Neural cell (in vitro differentiated cells): Measurements from ENCODE around the gene KRTAP10-3. TPM values are rescaled to one million over a fixed set of nuclear protein-coding genes. Genes with fewer than 3 reads are reported as not detected.

ENCODE experiments used
- H2AFZ ChIP-seq: fragments of 200-600, 300-800 bp; sonication (generic), shearing (Covaris generic); 2 replicates; pipeline ENCODE4 v1.6.0; 2014; ENCODE audit warnings: low read depth, mild to moderate bottlenecking, antibody characterized with exemption, low read length, moderate library complexity
- H3F3A ChIP-seq: fragments of 200-600 bp; shearing (Covaris generic); 2 replicates; pipeline ENCODE4 v1.6.1; 2016; ENCODE audit warnings: mild to moderate bottlenecking, moderate library complexity, mixed read lengths, antibody characterized with exemption, low read length; ENCODE audit not compliant: insufficient read depth, poor library complexity, severe bottlenecking
- H3K27ac ChIP-seq: fragments of 200-600, 300-800 bp; sonication (generic), shearing (Covaris generic); 2 replicates; pipeline ENCODE4 v1.5.1; 2014; ENCODE audit warnings: mild to moderate bottlenecking, low read length, moderate library complexity
- H3K27me3 ChIP-seq: fragments of 300-800, 200-600 bp; sonication (generic), shearing (Covaris generic); 2 replicates; pipeline ENCODE4 v1.6.0; 2014; ENCODE audit warnings: mild to moderate bottlenecking, low read depth, low read length, moderate library complexity; ENCODE audit not compliant: insufficient read depth
- H3K36me3 ChIP-seq: fragments of 300-800, 200-600 bp; sonication (generic), shearing (Covaris generic); 2 replicates; pipeline ENCODE4 v1.5.1; 2014; ENCODE audit warnings: mild to moderate bottlenecking, antibody characterized with exemption, low read length, moderate library complexity; ENCODE audit not compliant: insufficient read depth
- H3K4me2 ChIP-seq: fragments of 300-800, 200-600 bp; sonication (generic), shearing (Covaris generic); 2 replicates; pipeline ENCODE4 v1.6.0; 2014; ENCODE audit warnings: mild to moderate bottlenecking, low read length
- H3K4me3 ChIP-seq: fragments of 300-800, 200-600 bp; sonication (generic), shearing (Covaris generic); 2 replicates; pipeline ENCODE4 v1.5.1; 2014; ENCODE audit warnings: mild to moderate bottlenecking, low read length, moderate library complexity
- H3K79me2 ChIP-seq: fragments of 200-600 bp; shearing (Covaris generic); replicated peaks from 2 replicates; pipeline ENCODE4 v1.6.0; 2014; ENCODE audit warnings: mild to moderate bottlenecking, low read length, moderate library complexity; ENCODE audit not compliant: insufficient read depth
- H3K9ac ChIP-seq: fragments of 300-800, 200-600 bp; sonication (generic), shearing (Covaris generic); 2 replicates; pipeline ENCODE4 v1.6.1; 2016; ENCODE audit warnings: mild to moderate bottlenecking, low read length, mixed read lengths
- H3K9me2 ChIP-seq: fragments of 200-600 bp; shearing (Covaris generic); 2 replicates; pipeline ENCODE4 v1.6.1; 2016; ENCODE audit warnings: mild to moderate bottlenecking, low read length, mixed read lengths; ENCODE audit not compliant: insufficient read depth
- H3K9me3 ChIP-seq: fragments of 200-600, 300-800 bp; sonication (generic), shearing (Covaris generic); 2 replicates; pipeline ENCODE4 v1.6.1; 2016; ENCODE audit warnings: mild to moderate bottlenecking, mixed run types, low read length, moderate library complexity, mixed read lengths
- H4K20me1 ChIP-seq: fragments of 200-600 bp; shearing (Covaris generic); 2 replicates; pipeline ENCODE4 v1.6.1; 2016; ENCODE audit warnings: mild to moderate bottlenecking, mixed run types; ENCODE audit not compliant: insufficient read depth
- EP300 ChIP-seq: fragments of 450-650 bp; conservative IDR thresholded peaks from 2 replicates; pipeline ENCODE4 v1.6.1; 2014; ENCODE audit warnings: antibody characterized with exemption, mild to moderate bottlenecking, moderate library complexity; ENCODE audit not compliant: poor library complexity, severe bottlenecking
- EZH2 ChIP-seq: fragments of 200-600, 300-800 bp; shearing (Covaris generic), sonication (generic); IDR thresholded peaks from 2 replicates; pipeline ENCODE4 v1.6.1; 2014; ENCODE audit warnings: antibody characterized with exemption, low read length, borderline replicate concordance, mild to moderate bottlenecking; ENCODE audit not compliant: insufficient read depth, poor library complexity, severe bottlenecking
- MXI1 ChIP-seq: fragments of 450-650 bp; conservative IDR thresholded peaks from 2 replicates; pipeline ENCODE4 v1.6.1; 2014; ENCODE audit warnings: antibody characterized with exemption, mild to moderate bottlenecking; ENCODE audit not compliant: poor library complexity, severe bottlenecking
- POLR2AphosphoS5 ChIP-seq: IDR thresholded peaks from 2 replicates; pipeline ENCODE4 v1.6.1; 2012
- RAD21 ChIP-seq: fragments of 450-650 bp; conservative IDR thresholded peaks from 2 replicates; pipeline ENCODE4 v1.6.1; 2014; ENCODE audit warnings: antibody characterized with exemption, mild to moderate bottlenecking, moderate library complexity
- SMC3 ChIP-seq: fragments of 450-650 bp; conservative IDR thresholded peaks from 2 replicates; pipeline ENCODE4 v1.6.1; 2014; ENCODE audit warnings: antibody characterized with exemption, mild to moderate bottlenecking, moderate library complexity; ENCODE audit not compliant: poor library complexity
- TAF1 ChIP-seq: IDR thresholded peaks from 2 replicates; pipeline ENCODE4 v1.6.1; 2012; ENCODE audit warnings: low read depth
- polyA plus RNA-seq: library from polyadenylated mRNA; depleted of rRNA; stranded (reverse); fragments of >200 nt; gene quantifications from 2 replicates; pipeline ENCODE4 v1.2.3, GENCODE V29; 2014
- TF ChIP-seq, protein P1 (sequence below): IDR thresholded peaks from 2 replicates; pipeline ENCODE4 v1.6.1; 2012; ENCODE audit warnings: borderline replicate concordance
- TF ChIP-seq, protein P2 (sequence below): fragments of 450-650 bp; IDR thresholded peaks from 2 replicates; pipeline ENCODE4 v1.5.1; 2014; ENCODE audit warnings: antibody characterized with exemption, mild to moderate bottlenecking, moderate library complexity; ENCODE audit not compliant: poor library complexity, severe bottlenecking

KRTAP10-3 gene
- polyA plus RNA-seq, 1 donor from 2014 or later = not detected

DNA sequence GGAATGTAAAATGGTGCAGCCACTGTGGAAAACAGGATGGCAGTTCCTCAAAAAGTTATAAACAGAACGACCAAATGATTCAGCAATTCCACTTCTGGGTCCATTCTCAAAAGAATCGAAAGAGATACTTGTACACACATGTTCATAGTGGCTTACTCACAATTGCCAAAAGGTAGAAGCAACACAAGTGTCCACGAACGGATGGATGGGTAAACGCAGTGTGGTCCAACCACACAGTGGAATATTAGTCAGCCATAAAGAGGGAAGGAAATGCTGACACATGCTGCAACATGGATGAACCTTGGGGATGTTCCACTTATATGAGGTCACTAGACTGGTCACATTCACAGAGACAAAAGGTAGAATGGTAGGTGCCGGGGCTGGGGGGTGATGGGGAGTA is 23.9 kb downstream of the KRTAP10-3 start:
- no peaks in the 10 kb centered on the region for H3F3A ChIP-seq
- no peak overlapping the region for H2AFZ ChIP-seq
- no peaks in the 10 kb centered on the region for H3K27me3 ChIP-seq
- no peaks in the 10 kb centered on the region for H3K9me2 ChIP-seq
- H3K9ac ChIP-seq = no peak overlapping the region
- no peaks in the 10 kb centered on the region for H3K79me2 ChIP-seq
- no peaks in the 10 kb centered on the region for H3K9me3 ChIP-seq
- H3K27ac ChIP-seq = no peak overlapping the region
- H3K4me2 ChIP-seq = no peak overlapping the region
- H3K36me3 ChIP-seq = no peaks in the 10 kb centered on the region
- no peak overlapping the region for H3K4me3 ChIP-seq
- no peaks in the 10 kb centered on the region for H4K20me1 ChIP-seq
- TF ChIP-seq POLR2AphosphoS5 (no peak), TAF1 (no peak)
- TF ChIP-seq, protein P1, sequence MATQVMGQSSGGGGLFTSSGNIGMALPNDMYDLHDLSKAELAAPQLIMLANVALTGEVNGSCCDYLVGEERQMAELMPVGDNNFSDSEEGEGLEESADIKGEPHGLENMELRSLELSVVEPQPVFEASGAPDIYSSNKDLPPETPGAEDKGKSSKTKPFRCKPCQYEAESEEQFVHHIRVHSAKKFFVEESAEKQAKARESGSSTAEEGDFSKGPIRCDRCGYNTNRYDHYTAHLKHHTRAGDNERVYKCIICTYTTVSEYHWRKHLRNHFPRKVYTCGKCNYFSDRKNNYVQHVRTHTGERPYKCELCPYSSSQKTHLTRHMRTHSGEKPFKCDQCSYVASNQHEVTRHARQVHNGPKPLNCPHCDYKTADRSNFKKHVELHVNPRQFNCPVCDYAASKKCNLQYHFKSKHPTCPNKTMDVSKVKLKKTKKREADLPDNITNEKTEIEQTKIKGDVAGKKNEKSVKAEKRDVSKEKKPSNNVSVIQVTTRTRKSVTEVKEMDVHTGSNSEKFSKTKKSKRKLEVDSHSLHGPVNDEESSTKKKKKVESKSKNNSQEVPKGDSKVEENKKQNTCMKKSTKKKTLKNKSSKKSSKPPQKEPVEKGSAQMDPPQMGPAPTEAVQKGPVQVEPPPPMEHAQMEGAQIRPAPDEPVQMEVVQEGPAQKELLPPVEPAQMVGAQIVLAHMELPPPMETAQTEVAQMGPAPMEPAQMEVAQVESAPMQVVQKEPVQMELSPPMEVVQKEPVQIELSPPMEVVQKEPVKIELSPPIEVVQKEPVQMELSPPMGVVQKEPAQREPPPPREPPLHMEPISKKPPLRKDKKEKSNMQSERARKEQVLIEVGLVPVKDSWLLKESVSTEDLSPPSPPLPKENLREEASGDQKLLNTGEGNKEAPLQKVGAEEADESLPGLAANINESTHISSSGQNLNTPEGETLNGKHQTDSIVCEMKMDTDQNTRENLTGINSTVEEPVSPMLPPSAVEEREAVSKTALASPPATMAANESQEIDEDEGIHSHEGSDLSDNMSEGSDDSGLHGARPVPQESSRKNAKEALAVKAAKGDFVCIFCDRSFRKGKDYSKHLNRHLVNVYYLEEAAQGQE = no peak
- TF ChIP-seq, protein P2, sequence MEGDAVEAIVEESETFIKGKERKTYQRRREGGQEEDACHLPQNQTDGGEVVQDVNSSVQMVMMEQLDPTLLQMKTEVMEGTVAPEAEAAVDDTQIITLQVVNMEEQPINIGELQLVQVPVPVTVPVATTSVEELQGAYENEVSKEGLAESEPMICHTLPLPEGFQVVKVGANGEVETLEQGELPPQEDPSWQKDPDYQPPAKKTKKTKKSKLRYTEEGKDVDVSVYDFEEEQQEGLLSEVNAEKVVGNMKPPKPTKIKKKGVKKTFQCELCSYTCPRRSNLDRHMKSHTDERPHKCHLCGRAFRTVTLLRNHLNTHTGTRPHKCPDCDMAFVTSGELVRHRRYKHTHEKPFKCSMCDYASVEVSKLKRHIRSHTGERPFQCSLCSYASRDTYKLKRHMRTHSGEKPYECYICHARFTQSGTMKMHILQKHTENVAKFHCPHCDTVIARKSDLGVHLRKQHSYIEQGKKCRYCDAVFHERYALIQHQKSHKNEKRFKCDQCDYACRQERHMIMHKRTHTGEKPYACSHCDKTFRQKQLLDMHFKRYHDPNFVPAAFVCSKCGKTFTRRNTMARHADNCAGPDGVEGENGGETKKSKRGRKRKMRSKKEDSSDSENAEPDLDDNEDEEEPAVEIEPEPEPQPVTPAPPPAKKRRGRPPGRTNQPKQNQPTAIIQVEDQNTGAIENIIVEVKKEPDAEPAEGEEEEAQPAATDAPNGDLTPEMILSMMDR = no peak

DNA sequence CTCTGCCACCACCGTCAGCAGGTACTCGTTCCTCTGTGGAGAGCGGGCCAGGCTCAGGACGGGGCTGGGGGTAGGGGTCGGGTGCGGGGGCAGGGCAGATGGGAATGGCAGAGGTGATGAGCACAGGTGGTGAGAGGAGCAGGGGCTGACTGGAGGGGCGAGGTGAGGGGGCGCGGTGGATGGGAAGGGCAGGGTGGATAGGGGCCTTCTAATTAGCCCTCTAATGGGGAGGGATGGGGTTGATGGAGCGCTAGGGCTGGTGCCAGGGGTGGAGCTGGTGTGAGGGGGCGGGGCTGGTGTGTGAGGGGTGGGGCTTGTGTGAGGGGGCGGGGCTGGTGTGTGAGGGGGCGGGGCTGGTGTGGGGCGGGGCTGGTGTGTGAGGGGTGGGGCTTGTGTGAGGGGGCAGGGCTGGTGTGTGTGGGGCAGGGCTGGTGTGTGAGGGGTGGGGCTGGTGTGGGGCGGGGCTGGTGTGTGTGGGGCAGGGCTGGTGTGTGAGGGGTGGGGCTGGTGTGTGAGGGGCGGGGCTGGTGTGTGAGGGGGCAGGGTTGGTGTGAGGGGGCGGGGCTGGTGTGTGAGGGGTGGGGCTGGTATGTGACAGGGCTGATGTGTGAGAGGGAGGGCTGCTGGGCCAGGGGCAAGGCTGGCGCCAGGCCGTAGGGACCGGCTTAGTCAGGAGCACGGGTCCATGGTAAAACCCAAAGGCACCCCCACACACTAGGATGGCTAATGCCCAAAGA is 24.5 kb downstream of the KRTAP10-3 start:
- Histone ChIP-seq H3K36me3 (no peaks in the 10 kb centered on the region), H3K4me3 (no peak overlapping the region), H3F3A (no peaks in the 10 kb centered on the region), H4K20me1 (no peaks in the 10 kb centered on the region), H3K27me3 (no peaks in the 10 kb centered on the region), H3K4me2 (no peak overlapping the region), H3K9ac (no peak overlapping the region), H2AFZ (no peak overlapping the region), H3K79me2 (no peaks in the 10 kb centered on the region), H3K9me2 (no peaks in the 10 kb centered on the region), H3K27ac (no peak overlapping the region), H3K9me3 (no peaks in the 10 kb centered on the region)
- TF ChIP-seq EP300 = no peak
- no peak for TF ChIP-seq SMC3
- no peak for TF ChIP-seq RAD21
- no peak for TF ChIP-seq MXI1
- TF ChIP-seq, protein P1 = no peak
- no peak for TF ChIP-seq EZH2
- TF ChIP-seq, protein P2 = no peak
